Erythroblast (primary cell): ENCODE results near the gene SNAP29.
"Not testable (repeated sequence)": the region's sequence is repeated elsewhere in the genome, so short reads cannot be mapped to it uniquely, and the experiment has no call there.

Source experiments
- DNase-seq, 2 experiments: peaks; one replicate each; lab custom pipeline; 2025; lab: John Stamatoyannopoulos, UW
- GATA1 ChIP-seq: IDR thresholded peaks from 2 replicates; pipeline ENCODE4 v1.6.1; 2011; ENCODE audit warnings: low read depth, mild to moderate bottlenecking, control low read depth, low read length, moderate library complexity
- POLR2A ChIP-seq: IDR thresholded peaks from 2 replicates; pipeline ENCODE4 v1.6.1; 2011; ENCODE audit warnings: mild to moderate bottlenecking, low read length

The SNAP29 gene

GRCh38 chr22:20825624-20826023, 33.2 kb upstream of the SNAP29 start:
- TF ChIP-seq POLR2A, result no peak
- TF ChIP-seq GATA1, result no peak
- no peak for DNase-seq

GRCh38 chr22:20826373-20827152, 32.2 kb upstream of the SNAP29 start:
- not testable (repeated sequence) for DNase-seq

- no peak for TF ChIP-seq POLR2A
- TF ChIP-seq GATA1, result no peak
- no peak for DNase-seq
Observed at GRCh38 chr22:20829491-20830134, 29.2 kb upstream of the SNAP29 start.

- DNase-seq, result no peak
- TF ChIP-seq GATA1 (no peak), POLR2A (no peak)
Observed at GRCh38 chr22:20833225-20833665, 25.6 kb upstream of the SNAP29 start.

GRCh38 chr22:20834206-20834605, 24.6 kb upstream of the SNAP29 start:
- no peak for DNase-seq
- TF ChIP-seq GATA1, result no peak
- TF ChIP-seq POLR2A, result no peak

GRCh38 chr22:20834725-20835124, 24.1 kb upstream of the SNAP29 start:
- DNase-seq, result no peak
- TF ChIP-seq POLR2A (no peak), GATA1 (no peak)

GRCh38 chr22:20836987-20837823, 21.6 kb upstream of the SNAP29 start:
- DNase-seq, result no peak
- TF ChIP-seq GATA1 (no peak), POLR2A (no peak)

- not testable (repeated sequence) for DNase-seq
Observed at GRCh38 chr22:20839354-20839753, 19.5 kb upstream of the SNAP29 start.

GRCh38 chr22:20839837-20840645, 18.8 kb upstream of the SNAP29 start:
- no peak for DNase-seq
- no peak for TF ChIP-seq POLR2A
- no peak for TF ChIP-seq GATA1

GRCh38 chr22:20840646-20841371, 18.0 kb upstream of the SNAP29 start:
- no peak for DNase-seq
- TF ChIP-seq GATA1, result no peak
- no peak for TF ChIP-seq POLR2A

GRCh38 chr22:20843501-20843900, 15.3 kb upstream of the SNAP29 start:
- no peak for TF ChIP-seq POLR2A
- no peak for TF ChIP-seq GATA1
- no peak for DNase-seq

- peak; percentile 15 to 71 for DNase-seq
- TF ChIP-seq GATA1, result no peak
- no peak for TF ChIP-seq POLR2A
Observed at GRCh38 chr22:20844055-20845037, 14.5 kb upstream of the SNAP29 start.
